Stimulated activated CD4-positive, alpha-beta T cell treated with anti-CD3 and anti-CD28 coated beads, TNF-alpha, amount 100 ng/mL, for 4 hours (primary cell): ENCODE results near the gene DCLK2.

Experiments used
- DNase-seq, 3 experiments: peaks; one replicate each; pipeline ENCODE4 v3.0.0-alpha.2; 2020; ENCODE audit warnings: low read depth in 3 of 3

DCLK2 gene

GRCh38 chr4:150117629-150118028 lies 39.4 kb downstream of the DCLK2 start:
- no peak for DNase-seq

DNA sequence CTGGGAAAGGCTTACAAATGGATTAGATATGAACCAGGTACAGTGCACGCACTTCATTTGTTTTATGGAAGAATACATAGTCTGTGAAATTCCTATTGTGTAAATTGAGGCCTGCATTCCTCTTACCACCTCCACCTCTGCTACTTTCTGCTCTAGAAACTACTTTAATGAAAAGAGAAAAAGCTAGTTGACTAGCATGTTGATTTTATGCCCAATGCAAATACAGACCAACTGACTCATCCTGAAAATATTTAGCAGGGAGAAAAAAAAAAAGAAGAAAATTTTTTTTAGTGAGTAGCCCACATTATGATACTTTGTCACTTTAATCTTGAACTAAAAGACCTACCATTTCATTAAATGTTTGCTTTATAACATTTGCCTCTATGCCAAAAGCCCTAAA lies 41.2 kb downstream of the DCLK2 start:
- DNase-seq = no peak

DNA sequence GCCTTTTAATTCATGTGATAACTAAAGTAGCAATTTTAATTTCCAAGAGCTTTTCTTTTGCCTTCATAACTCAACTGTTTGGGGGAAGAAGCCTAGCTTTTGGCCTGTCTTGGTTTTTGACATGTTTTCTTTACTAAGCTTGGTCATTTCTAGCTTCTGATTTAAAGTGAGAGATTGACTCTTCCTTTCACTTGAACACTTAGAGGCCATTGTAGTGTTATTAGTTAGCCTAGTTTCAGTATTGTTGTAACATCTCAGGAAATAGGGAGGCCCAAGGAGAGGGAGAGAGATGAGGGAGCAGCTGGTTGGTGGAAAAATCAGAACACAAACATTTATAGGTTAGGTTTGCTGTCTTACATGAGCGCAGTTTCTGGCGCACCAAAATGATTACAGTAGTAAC lies 44.8 kb downstream of the DCLK2 start:
- no peak for DNase-seq

DNA sequence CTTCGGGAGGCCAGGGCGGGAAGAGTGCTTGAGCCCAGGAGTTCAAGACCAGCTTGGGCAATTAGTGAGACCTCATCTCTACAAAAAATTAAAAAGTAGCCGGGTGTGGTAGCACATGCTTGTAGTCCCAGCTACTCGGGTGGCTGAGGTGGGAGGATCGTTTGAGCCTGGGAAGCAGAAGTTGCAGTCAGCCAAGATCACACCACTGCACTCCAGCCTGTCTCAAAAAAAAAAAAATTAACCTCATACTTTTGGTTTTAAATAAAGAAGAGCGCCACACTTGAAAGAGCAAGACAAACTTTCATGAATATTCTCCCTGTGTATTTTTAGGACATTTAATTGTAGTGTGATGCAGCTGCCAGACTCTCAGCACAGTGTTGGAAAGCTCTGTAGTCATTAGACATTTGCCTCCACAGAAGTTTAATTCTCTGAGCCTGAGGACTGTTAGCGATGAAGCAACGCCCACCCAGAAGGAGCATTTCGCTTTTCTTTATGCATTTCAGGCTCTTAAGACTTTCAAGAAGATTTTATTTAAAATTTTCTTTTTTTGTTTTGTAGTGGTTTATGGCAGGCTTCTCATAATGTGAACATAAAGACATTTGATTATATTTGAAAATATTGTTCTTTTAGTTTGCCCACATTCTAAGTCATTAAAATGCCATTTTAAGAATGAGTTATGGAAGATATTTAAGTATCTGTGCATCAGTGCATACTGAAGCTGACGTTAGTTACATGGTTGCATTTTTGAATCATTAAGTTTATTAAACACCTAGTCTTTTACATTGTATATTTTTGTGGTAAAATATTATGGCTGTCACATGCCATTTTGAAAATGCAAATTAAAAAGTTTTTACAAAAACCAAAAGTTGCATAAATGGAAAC lies 45.8 kb downstream of the DCLK2 start:
- no peak for DNase-seq

GRCh38 chr4:150126201-150126863 lies 48.1 kb downstream of the DCLK2 start:
- no peak for DNase-seq

DNA sequence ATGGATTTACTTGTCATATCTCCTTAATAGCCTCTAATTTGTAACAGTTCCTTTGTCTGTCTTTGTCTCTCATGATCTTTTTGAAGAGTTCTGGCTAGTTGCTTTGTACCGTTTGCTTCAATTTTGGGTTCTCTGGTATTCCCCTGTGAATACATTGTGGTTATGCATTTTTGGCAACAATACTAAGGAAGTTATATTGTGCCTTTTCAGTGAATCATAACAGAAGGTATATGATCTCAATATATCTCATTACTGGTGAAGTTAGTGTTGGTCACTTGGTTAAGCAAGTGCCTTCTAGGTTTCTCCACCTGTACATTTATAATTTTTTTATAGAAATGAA lies 48.6 kb downstream of the DCLK2 start:
- no peak for DNase-seq

- no peak for DNase-seq
Measured at GRCh38 chr4:150127757-150128156, 49.5 kb downstream of the DCLK2 start.

DNA sequence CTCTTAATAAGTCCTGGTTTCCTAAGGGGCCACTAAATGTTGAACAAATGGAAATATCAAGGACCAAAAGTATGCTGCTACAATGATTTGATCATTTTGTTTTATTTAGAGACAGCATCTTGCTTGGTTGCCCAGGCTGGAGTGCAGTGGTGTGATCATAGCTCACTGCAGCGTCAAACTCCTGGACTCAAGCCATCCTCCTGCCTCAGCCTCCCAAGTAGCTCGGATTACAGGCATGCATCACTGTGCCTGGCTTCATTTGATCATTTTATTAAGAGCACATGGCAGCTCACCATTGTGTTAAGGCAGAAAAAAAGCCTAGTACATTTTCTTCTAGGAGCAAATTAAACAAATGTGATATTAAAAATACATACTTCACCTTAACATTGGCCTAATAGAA lies 52.7 kb downstream of the DCLK2 start:
- DNase-seq = no peak

DNA sequence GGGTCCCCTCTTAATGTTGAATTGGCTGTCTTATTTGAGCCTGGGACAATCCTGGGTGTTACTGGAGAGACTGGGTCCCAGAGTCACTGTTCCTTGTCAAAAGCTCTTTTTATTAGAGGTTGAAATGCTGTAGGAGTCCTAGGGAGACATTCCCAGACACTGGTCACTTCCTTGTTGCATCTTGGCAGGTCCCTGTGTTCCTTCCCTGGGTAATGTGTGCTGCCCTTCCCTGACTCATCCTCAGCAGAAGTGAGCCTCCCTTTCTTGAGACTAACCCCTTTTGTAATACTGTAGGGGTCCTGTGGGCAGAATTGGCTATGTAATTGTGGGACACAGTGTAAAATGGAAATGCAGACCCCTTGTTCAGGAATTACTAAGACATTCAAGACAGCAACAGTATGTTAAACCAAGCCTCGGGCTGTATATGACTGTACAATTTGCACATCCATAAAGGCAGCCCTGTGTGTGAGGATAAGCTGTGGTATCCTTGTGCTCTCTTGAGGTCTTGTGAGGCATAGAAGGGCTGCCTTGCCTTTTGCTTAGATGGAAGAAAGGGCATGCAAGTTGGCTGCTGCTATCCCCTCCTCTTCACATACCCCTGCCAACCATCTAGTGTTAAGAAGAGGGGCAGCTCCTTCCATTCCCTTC lies 53.5 kb downstream of the DCLK2 start:
- no peak for DNase-seq

- DNase-seq = no peak
Measured at GRCh38 chr4:150133605-150134004, 55.4 kb downstream of the DCLK2 start.

- no peak for DNase-seq
Measured at GRCh38 chr4:150135134-150135772, 57.0 kb downstream of the DCLK2 start.

DNA sequence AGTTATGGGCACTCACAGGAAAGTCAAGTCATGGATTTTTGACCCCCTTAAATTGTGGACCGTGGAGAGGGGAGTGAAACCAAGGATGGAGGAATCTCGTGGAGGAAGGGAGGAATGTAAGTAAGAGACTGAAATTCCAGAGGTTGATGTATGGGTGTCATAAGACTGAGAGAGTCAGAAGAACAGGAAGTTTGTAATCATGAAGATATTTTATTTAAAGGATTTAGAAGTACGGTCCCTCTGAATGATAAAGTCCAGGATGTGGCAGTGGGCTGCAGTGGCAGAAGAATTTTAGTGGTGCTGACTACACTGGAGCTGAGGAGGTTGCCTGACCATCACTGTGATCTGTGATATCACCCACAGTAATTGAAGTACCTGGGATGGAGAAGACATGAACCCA lies 57.8 kb downstream of the DCLK2 start:
- DNase-seq = no peak

GRCh38 chr4:150136481-150136880 lies 58.2 kb downstream of the DCLK2 start:
- DNase-seq = no peak

GRCh38 chr4:150139297-150139865 lies 61.1 kb downstream of the DCLK2 start:
- no peak for DNase-seq

DNA sequence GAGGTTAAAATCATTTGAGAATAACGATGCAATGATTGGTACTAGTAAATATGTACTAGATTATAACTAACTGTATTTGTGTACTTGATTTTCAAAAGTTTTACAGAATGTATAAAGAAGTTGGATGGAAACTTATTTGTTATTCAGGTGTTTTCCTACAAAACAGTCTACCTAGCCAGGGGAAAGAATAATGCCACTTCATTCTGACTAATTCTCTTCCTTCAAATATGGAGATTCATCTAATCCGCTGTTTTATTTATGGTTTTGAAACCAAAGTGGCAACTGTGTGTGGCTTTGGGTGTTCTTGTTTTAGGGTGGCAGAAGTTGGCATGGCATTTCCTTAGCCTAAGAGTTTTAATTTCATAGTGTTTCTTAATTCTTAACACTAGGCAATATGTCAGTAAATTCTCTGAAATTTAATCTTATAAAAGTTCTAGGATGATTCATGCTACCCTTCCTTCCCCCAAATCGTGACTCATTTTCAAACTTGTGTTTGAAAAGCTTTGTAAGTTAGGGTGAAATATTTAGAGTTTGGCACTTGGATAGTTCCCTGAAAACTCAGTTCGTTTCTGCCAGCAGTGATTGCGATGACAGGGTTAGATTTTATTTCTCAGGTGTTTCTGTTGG lies 62.6 kb downstream of the DCLK2 start:
- DNase-seq = no peak

DNA sequence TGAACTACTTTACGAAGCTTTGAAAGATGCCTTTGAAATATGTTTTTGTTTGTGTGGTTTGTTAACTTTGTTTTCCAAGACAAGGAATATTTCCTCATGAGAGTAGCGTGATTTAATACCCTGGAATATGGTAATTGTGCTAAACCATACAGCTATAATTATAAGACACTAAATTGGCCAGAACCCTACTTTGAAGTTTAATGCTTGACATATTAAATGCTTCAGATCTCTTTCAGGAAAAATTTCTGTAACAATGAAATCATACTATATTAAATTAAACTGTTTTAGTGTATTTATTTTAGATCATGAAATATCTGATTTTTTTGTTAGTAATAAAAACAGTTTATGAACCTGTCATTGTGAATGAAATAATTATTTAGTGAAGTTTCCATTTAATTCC lies 63.5 kb downstream of the DCLK2 start:
- DNase-seq = no peak

GRCh38 chr4:150142831-150143230 lies 64.6 kb downstream of the DCLK2 start:
- no peak for DNase-seq

- no peak for DNase-seq
Measured at GRCh38 chr4:150145090-150145945, 67.1 kb downstream of the DCLK2 start.

GRCh38 chr4:150145946-150146340 lies 67.7 kb downstream of the DCLK2 start:
- DNase-seq = no peak

- DNase-seq = no peak
Measured at GRCh38 chr4:150149381-150149780, 71.1 kb downstream of the DCLK2 start.

DNA sequence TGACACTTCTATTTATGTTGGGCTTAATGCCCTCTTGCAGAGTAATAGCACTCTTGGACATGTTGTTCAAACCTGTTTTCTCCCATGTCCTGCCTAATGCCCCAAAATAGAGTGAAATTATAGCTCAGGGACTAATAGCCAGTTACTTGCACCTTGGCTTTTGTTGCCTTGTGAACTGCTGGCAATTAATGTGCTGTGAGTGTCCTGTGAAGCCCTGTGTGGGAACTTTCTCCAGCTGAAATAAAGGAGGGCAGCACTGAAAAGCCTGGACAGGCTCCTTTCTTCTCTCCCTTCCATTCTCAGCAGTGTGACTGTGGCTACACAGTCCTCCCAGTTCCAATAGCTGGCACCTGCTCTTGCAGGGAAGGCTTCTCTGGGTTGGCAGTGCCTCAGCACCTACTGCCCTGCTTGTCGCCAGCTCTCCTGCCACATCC lies 72.4 kb downstream of the DCLK2 start:
- no peak for DNase-seq
